HL-60 (cell line): ENCODE data around the gene CXCL11.

ENCODE experiments used
- DNase-seq, 2 experiments: peaks; one replicate each; pipeline ENCODE4 v3.0.0-alpha.2; 2010 to 2020; ENCODE audit warnings: low read depth in 1 of 2, low spot score in 1 of 2
- H3K27ac ChIP-seq: fragments of 250-450 bp; sonication (Bioruptor Pico); replicated peaks from 2 replicates; pipeline ENCODE4 v1.5.1; 2020; ENCODE audit warnings: mild to moderate bottlenecking, moderate library complexity
- H3K27me3 ChIP-seq: fragments of 250-450 bp; sonication (Bioruptor Pico); 2 replicates; pipeline ENCODE4 v1.5.1; 2021; ENCODE audit warnings: mild to moderate bottlenecking, moderate library complexity; ENCODE audit not compliant: insufficient read depth, poor library complexity, severe bottlenecking
- H3K4me3 ChIP-seq: replicated peaks from 2 replicates; pipeline ENCODE4 v1.5.1; 2011; ENCODE audit warnings: mild to moderate bottlenecking, control low read depth, low read length; ENCODE audit not compliant: insufficient read depth
- GABPA ChIP-seq: IDR thresholded peaks from 2 replicates; pipeline ENCODE4 v1.6.1; 2012; ENCODE audit warnings: low read depth
- POLR2AphosphoS5 ChIP-seq: IDR thresholded peaks from 2 replicates; pipeline ENCODE4 v1.6.1; 2012; ENCODE audit warnings: low read depth
- SPI1 ChIP-seq: IDR thresholded peaks from 2 replicates; pipeline ENCODE4 v1.6.1; 2012; ENCODE audit warnings: low read depth, mild to moderate bottlenecking, borderline replicate concordance
- TF ChIP-seq, protein P1 (sequence below): IDR thresholded peaks from 2 replicates; pipeline ENCODE4 v1.6.1; 2012; ENCODE audit warnings: low read depth; ENCODE audit not compliant: insufficient replicate concordance
- TF ChIP-seq, protein P2 (sequence below): IDR thresholded peaks from one replicate; pipeline ENCODE4 v1.5.1; 2011; ENCODE audit warnings: low read length, control low read depth, inconsistent platforms; ENCODE audit not compliant: insufficient read depth

CXCL11 gene

DNA sequence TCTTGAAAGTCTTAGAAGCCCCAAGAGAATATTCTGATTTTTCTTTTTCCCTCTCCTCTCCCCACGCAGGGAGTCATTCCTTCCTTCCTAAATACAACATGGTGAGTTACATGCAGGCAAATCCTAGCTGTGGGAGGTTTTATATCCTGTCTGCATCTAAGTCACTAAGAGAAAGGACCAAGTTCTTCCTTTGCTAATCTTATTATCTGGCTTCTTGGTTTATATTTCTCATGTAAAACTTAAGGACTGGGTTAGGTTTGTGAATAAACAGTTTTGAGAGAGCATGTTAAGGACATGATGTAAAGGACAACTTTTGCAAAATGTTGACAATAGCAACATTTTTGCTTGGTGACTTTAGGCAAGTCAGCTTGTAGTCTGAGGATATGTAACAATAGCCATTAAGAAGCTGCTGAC is 23.5 kb downstream of the CXCL11 start:
- H3K27me3 ChIP-seq, result no peaks in the 10 kb centered on the region
- H3K4me3 ChIP-seq, result no peak overlapping the region
- TF ChIP-seq SPI1 (no peak), GABPA (no peak), POLR2AphosphoS5 (no peak)
- TF ChIP-seq, protein P1, sequence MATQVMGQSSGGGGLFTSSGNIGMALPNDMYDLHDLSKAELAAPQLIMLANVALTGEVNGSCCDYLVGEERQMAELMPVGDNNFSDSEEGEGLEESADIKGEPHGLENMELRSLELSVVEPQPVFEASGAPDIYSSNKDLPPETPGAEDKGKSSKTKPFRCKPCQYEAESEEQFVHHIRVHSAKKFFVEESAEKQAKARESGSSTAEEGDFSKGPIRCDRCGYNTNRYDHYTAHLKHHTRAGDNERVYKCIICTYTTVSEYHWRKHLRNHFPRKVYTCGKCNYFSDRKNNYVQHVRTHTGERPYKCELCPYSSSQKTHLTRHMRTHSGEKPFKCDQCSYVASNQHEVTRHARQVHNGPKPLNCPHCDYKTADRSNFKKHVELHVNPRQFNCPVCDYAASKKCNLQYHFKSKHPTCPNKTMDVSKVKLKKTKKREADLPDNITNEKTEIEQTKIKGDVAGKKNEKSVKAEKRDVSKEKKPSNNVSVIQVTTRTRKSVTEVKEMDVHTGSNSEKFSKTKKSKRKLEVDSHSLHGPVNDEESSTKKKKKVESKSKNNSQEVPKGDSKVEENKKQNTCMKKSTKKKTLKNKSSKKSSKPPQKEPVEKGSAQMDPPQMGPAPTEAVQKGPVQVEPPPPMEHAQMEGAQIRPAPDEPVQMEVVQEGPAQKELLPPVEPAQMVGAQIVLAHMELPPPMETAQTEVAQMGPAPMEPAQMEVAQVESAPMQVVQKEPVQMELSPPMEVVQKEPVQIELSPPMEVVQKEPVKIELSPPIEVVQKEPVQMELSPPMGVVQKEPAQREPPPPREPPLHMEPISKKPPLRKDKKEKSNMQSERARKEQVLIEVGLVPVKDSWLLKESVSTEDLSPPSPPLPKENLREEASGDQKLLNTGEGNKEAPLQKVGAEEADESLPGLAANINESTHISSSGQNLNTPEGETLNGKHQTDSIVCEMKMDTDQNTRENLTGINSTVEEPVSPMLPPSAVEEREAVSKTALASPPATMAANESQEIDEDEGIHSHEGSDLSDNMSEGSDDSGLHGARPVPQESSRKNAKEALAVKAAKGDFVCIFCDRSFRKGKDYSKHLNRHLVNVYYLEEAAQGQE, result no peak
- TF ChIP-seq, protein P2, sequence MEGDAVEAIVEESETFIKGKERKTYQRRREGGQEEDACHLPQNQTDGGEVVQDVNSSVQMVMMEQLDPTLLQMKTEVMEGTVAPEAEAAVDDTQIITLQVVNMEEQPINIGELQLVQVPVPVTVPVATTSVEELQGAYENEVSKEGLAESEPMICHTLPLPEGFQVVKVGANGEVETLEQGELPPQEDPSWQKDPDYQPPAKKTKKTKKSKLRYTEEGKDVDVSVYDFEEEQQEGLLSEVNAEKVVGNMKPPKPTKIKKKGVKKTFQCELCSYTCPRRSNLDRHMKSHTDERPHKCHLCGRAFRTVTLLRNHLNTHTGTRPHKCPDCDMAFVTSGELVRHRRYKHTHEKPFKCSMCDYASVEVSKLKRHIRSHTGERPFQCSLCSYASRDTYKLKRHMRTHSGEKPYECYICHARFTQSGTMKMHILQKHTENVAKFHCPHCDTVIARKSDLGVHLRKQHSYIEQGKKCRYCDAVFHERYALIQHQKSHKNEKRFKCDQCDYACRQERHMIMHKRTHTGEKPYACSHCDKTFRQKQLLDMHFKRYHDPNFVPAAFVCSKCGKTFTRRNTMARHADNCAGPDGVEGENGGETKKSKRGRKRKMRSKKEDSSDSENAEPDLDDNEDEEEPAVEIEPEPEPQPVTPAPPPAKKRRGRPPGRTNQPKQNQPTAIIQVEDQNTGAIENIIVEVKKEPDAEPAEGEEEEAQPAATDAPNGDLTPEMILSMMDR, result no peak
- no peak overlapping the region for H3K27ac ChIP-seq
- DNase-seq, result no peak

DNA sequence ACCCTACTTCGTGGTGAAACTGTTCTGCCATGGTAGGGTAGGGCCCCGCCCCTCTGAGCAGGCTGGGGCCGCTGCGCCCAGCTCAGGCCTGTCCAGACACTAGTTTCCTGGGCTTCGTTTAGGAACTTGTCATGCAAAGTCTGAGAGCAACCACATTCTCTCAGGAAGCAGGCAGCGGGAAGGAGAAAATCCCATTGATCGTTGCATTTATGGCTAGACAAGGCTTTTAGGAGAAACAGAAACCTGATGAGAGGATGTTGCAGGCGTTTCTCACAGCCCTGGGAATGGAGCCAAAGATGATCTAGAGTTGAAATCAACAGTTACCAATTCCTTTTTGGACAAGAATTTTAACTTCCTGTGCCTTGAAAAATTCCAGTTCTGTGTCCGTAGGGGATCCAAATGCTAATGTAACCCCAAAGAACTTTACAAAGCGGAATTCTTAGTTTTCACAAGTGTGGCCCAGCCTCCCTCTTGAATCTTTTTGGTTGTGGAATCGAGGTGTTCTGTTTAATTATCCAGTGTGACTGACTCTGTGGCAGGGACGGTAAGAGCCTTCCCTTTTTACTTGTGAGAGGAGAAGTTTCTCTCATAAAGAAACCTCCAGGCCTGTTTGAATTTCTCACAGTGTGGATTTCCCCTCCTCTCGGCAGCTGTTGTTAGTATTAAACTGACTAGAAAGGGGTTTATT is 24.0 kb downstream of the CXCL11 start:
- H3K4me3 ChIP-seq, result no peak overlapping the region
- no peak overlapping the region for H3K27ac ChIP-seq
- peak in 1 of 2 experiments; percentile 29 for DNase-seq
- TF ChIP-seq GABPA (no peak), POLR2AphosphoS5 (no peak), SPI1 (peak; percentile 34; the same call in 1 of the 2 replicates)
- no peaks in the 10 kb centered on the region for H3K27me3 ChIP-seq

DNA sequence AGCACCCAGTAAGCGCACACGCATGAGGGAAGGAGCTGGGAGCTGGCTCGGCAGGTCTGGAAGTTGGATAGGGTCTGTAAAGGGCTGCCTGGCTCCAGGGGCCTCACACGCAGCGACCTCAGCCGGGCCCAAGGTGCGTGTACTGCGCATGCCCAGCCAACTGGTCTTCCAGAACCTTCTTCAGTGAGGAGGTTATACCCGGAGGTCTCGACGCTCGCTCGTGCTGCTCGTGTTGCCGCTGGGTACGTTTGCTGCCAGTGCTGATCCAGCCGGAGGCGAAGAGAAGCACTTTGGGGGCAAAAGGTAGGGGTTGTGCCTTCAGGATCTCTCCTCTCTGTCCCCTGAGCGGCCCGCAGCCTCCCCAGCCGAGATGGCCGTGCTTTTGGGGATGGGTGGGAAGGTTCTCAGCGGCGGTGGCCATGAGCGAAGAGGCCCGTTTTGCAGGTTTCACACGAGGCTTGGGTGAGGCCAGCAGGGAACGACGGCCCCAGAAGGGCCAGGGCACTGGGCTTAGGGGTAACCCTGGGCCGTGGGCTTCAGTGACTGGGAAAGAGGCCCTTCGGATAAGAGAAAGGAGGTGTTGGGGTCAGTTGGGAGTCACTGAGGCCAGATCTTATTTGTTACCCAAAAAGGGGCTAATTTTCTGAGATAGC is 24.7 kb downstream of the CXCL11 start:
- DNase-seq, result no peak
- Histone ChIP-seq H3K4me3 (no peak overlapping the region), H3K27ac (no peak overlapping the region), H3K27me3 (no peaks in the 10 kb centered on the region)
- no peak for TF ChIP-seq SPI1
- TF ChIP-seq POLR2AphosphoS5, result no peak
- TF ChIP-seq, protein P2, result no peak
- TF ChIP-seq, protein P1, result no peak
- TF ChIP-seq GABPA, result no peak

DNA sequence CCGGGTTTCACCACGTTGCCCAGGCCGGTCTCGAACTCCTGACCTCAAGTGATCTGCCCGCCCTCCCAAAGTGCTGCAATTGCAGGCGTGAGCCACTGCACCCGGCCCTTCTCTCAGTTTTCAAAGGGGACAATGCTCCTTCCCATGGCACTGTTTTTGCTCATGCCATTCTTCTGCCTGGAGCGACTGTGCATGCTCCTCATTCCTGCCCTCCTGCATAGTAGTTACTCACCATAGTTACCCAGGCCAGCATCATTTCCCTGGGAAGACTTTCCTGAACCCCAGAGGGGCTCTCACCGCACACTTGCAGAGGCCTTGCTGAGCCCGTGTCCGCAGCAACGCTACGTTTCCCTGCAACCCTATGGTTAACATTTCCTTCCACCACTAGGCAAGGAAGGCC is 25.3 kb downstream of the CXCL11 start:
- TF ChIP-seq SPI1 (no peak), GABPA (no peak), POLR2AphosphoS5 (no peak)
- TF ChIP-seq, protein P2, result no peak
- TF ChIP-seq, protein P1, result no peak
- H3K4me3 ChIP-seq, result no peak overlapping the region
- DNase-seq, result no peak
- no peak overlapping the region for H3K27ac ChIP-seq
- H3K27me3 ChIP-seq, result no peaks in the 10 kb centered on the region
